ENCODE measurements around the gene CDK12.
A peak's percentile ranks its signal among the peaks of the same experiment; 100 is the strongest.

Gene CDK12

GRCh38 chr17:39573447-39574298 is 112.4 kb downstream of the CDK12 start:
- H3K4me1 Mint-ChIP-seq (ENCODE audit: low read depth) = peaks cover 3% of the 10 kb centered on the region
- H3K27me3 Mint-ChIP-seq (ENCODE audit: low read depth) = peaks cover 10% of the 10 kb centered on the region
- H3K27ac Mint-ChIP-seq = peak overlapping the region; percentile 58
- H3K36me3 Mint-ChIP-seq (ENCODE audit: low read depth) = peaks cover 22% of the 10 kb centered on the region
- peaks cover 8% of the 10 kb centered on the region for H3K9me3 Mint-ChIP-seq
- H3K4me3 Mint-ChIP-seq = peak overlapping the region; percentile 81

GRCh38 chr17:39576187-39576586 is 114.9 kb downstream of the CDK12 start:
- H3K4me3 Mint-ChIP-seq = no peak overlapping the region
- H3K9me3 Mint-ChIP-seq = peaks cover 5% of the 10 kb centered on the region
- no peak overlapping the region for H3K27ac Mint-ChIP-seq
- H3K36me3 Mint-ChIP-seq (ENCODE audit: low read depth) = peaks cover 8% of the 10 kb centered on the region
- H3K27me3 Mint-ChIP-seq (ENCODE audit: low read depth) = peaks cover 13% of the 10 kb centered on the region
- peaks cover 3% of the 10 kb centered on the region for H3K4me1 Mint-ChIP-seq (ENCODE audit: low read depth)

GRCh38 chr17:39578272-39578671 is 117.0 kb downstream of the CDK12 start:
- Mint-ChIP-seq H3K36me3 (ENCODE audit: low read depth) (no peaks in the 10 kb centered on the region), H3K27ac (no peak overlapping the region), H3K9me3 (no peaks in the 10 kb centered on the region), H3K4me3 (no peak overlapping the region), H3K4me1 (ENCODE audit: low read depth) (peaks cover 3% of the 10 kb centered on the region), H3K27me3 (ENCODE audit: low read depth) (peaks cover 13% of the 10 kb centered on the region)

GRCh38 chr17:39579318-39580081 is 118.2 kb downstream of the CDK12 start:
- Mint-ChIP-seq H3K4me3 (no peak overlapping the region), H3K27me3 (ENCODE audit: low read depth) (peaks cover 10% of the 10 kb centered on the region), H3K4me1 (ENCODE audit: low read depth) (no peaks in the 10 kb centered on the region), H3K36me3 (ENCODE audit: low read depth) (no peaks in the 10 kb centered on the region), H3K27ac (no peak overlapping the region), H3K9me3 (no peaks in the 10 kb centered on the region)

GRCh38 chr17:39580082-39580468 is 118.8 kb downstream of the CDK12 start:
- Mint-ChIP-seq H3K27ac (no peak overlapping the region), H3K27me3 (ENCODE audit: low read depth) (peaks cover 7% of the 10 kb centered on the region), H3K36me3 (ENCODE audit: low read depth) (no peaks in the 10 kb centered on the region), H3K4me1 (ENCODE audit: low read depth) (no peaks in the 10 kb centered on the region), H3K9me3 (no peaks in the 10 kb centered on the region), H3K4me3 (no peak overlapping the region)

- Mint-ChIP-seq H3K27me3 (ENCODE audit: low read depth) (peaks cover 4% of the 10 kb centered on the region), H3K9me3 (no peaks in the 10 kb centered on the region), H3K27ac (no peak overlapping the region), H3K36me3 (ENCODE audit: low read depth) (no peaks in the 10 kb centered on the region), H3K4me1 (ENCODE audit: low read depth) (no peaks in the 10 kb centered on the region), H3K4me3 (no peak overlapping the region)
Measured at GRCh38 chr17:39581071-39581758, 119.9 kb downstream of the CDK12 start.

- no peaks in the 10 kb centered on the region for H3K9me3 Mint-ChIP-seq
- H3K36me3 Mint-ChIP-seq (ENCODE audit: low read depth) = no peaks in the 10 kb centered on the region
- no peak overlapping the region for H3K4me3 Mint-ChIP-seq
- no peaks in the 10 kb centered on the region for H3K4me1 Mint-ChIP-seq (ENCODE audit: low read depth)
- H3K27ac Mint-ChIP-seq = no peak overlapping the region
- peaks cover 4% of the 10 kb centered on the region for H3K27me3 Mint-ChIP-seq (ENCODE audit: low read depth)
Measured at GRCh38 chr17:39581759-39582085, 120.4 kb downstream of the CDK12 start.

GRCh38 chr17:39582658-39583057 is 121.4 kb downstream of the CDK12 start:
- Mint-ChIP-seq H3K9me3 (no peaks in the 10 kb centered on the region), H3K4me3 (no peak overlapping the region), H3K27me3 (ENCODE audit: low read depth) (peaks cover 4% of the 10 kb centered on the region), H3K4me1 (ENCODE audit: low read depth) (no peaks in the 10 kb centered on the region), H3K36me3 (ENCODE audit: low read depth) (no peaks in the 10 kb centered on the region), H3K27ac (no peak overlapping the region)

All from T-helper 1 cell treated with Interleukin-12 subunit alpha and Interleukin-12 subunit beta and Interleukin-4 antibody, amounts not matched to agents 30 μg/mL and 1 μg/mL, for 36 hours (primary cell).